NCI-H1092 treated with DMSO at 0.1 percent for 48 hours (cell line): Measurements from ENCODE around the gene PTAR1.
A peak's percentile ranks its signal among the peaks of the same experiment; 100 is the strongest.
"Not testable (repeated sequence)": the region's sequence is repeated elsewhere in the genome, so short reads cannot be mapped to it uniquely, and the experiment has no call there.

Experiments
- DNase-seq: peaks from one replicate; lab custom pipeline; 2025; lab: John Stamatoyannopoulos, UW

The PTAR1 gene

GRCh38 chr9:69759421-69760277 lies at the start of gene PTAR1:
PTAR1 (minus strand) TSS chr9:69760011; CDS start chr9:69759938, 73 bp downstream.
- DNase-seq: peak; percentile 92

GRCh38 chr9:69809304-69809863 lies 49.6 kb upstream of the PTAR1 start:
- no peak for DNase-seq

- DNase-seq: no peak
These were observed 46.8 kb upstream of the PTAR1 start for GRCh38 chr9:69806627-69807026.

- DNase-seq: no peak
These were observed 46.2 kb upstream of the PTAR1 start for GRCh38 chr9:69805962-69806515.

GRCh38 chr9:69801989-69802388 lies 42.2 kb upstream of the PTAR1 start:
- no peak for DNase-seq

- DNase-seq: not testable (repeated sequence)
These were observed 40.2 kb upstream of the PTAR1 start for GRCh38 chr9:69800027-69800426.

GRCh38 chr9:69799521-69799920 lies 39.7 kb upstream of the PTAR1 start:
- not testable (repeated sequence) for DNase-seq

GRCh38 chr9:69798744-69799143 lies 38.9 kb upstream of the PTAR1 start:
- no peak for DNase-seq

- peak; percentile 15 for DNase-seq
These were observed 37.9 kb upstream of the PTAR1 start for GRCh38 chr9:69797675-69798074.

GRCh38 chr9:69794356-69794755 lies 34.5 kb upstream of the PTAR1 start:
- no peak for DNase-seq

- no peak for DNase-seq
These were observed 25.9 kb upstream of the PTAR1 start for GRCh38 chr9:69785757-69786156.

- DNase-seq: no peak
These were observed 13.4 kb upstream of the PTAR1 start for GRCh38 chr9:69773258-69773657.

- no peak for DNase-seq
These were observed 12.1 kb upstream of the PTAR1 start for GRCh38 chr9:69771775-69772418.

- no peak for DNase-seq
These were observed 8.9 kb upstream of the PTAR1 start for GRCh38 chr9:69768716-69769115.

GRCh38 chr9:69768101-69768500 lies 8.3 kb upstream of the PTAR1 start:
- DNase-seq: no peak

- not testable (repeated sequence) for DNase-seq
These were observed 4.1 kb upstream of the PTAR1 start for GRCh38 chr9:69763862-69764261.

GRCh38 chr9:69762527-69762926 lies 2.7 kb upstream of the PTAR1 start:
- no peak for DNase-seq

GRCh38 chr9:69760278-69760610 lies 433 bp upstream of the PTAR1 start:
- no peak for DNase-seq

GRCh38 chr9:69759021-69759420 lies 790 bp downstream of the PTAR1 start:
- peak; percentile 39 for DNase-seq

- DNase-seq: peak; percentile 24
These were observed 1.7 kb downstream of the PTAR1 start for GRCh38 chr9:69757996-69758675.

- DNase-seq: no peak
These were observed 4.6 kb downstream of the PTAR1 start for GRCh38 chr9:69755205-69755604.

GRCh38 chr9:69753830-69754229 lies 6.0 kb downstream of the PTAR1 start:
- DNase-seq: no peak
